Measurements from ENCODE around the gene COPS7A.

COPS7A gene

DNA sequence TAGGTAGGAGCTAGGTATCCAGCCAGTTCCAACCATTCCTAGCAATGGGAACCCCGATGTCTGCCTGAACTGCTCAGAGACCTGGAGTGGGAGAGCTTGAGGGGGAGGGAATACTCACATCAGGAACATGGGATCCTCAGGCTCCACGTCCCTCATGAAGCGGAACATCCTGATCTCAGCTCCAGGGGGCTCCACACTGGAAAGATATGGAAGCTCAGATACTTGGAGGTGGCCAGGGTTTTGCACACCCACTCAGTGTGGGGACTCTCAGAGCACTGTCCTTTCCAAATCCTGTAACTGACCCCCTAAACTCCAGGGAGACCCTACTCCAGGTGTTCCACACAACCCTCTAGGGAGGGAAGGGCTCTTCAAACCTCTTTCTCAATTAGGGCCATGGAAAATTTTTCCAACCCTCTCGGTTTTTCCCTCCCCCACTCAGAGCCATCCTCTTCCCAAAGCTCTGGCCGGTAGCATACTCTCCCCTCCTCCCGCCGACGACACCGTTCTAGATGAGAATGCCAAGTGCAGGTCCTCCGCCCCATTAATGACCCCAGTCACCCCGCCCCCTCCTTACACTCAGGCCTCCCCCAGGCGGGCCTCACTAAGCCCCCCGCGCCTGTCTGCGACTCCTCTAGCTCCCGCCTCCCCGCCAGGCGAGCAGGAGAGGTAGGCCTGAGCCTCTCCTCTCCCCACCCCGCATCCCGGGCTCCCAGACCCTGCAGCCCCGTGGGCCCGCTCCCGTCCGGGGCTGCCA is 28.5 kb downstream of the COPS7A start:
- peak; percentile 43 for DNase-seq

DNA sequence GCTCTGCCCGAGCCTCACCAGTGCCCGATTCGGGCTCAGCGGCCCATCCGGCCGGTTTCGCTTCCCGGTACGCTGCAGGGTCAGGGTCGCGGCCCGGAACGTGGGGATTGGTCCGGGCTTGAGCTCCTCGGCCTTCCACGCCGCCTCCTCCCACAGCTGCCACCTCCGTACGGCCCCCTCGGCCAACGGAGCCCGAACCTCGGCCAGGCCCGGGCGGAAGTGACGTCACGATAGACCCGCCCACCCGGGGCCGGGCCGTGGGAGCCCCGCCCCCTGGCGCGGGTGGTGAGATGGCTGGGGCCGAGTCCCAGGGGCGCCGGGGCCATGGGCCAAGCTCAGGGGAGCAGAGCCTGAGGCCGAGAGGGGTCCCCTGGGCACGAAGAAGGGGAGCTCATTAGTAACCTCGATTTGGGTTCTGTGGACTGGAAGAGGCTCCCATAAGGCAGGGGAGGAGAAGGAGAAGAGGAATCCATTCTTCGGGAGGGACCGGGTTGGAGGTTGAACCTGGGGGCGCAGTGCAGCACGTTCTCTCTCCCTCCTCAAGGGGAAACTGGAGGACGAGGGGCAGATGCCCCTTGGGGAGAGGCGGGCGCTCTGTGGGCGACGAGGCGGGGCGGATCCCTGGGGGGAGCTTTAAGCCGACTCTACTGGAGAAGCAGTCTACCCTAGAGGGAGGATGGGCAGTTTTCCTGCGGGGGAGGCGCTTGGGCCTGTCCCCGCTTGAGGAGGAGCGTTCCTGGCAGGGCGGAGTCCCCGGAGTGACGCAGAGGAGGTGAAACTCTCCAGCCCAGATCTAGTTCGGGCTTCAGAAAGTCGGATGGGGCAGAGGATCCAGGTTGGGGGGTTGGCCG is 29.3 kb downstream of the COPS7A start, which contains the start of gene MLF2:
MLF2 (minus strand) TSS at position 221 of the 851 bp plus-strand sequence. CDS start 807 bp downstream, outside the sequence.
- DNase-seq = peak; percentile 98

- no peak for DNase-seq
Measured at GRCh38 chr12:6753772-6754356, 30.0 kb downstream of the COPS7A start.

- DNase-seq = no peak
Measured at GRCh38 chr12:6754411-6754810, 30.6 kb downstream of the COPS7A start.

- DNase-seq = no peak
Measured at GRCh38 chr12:6757028-6757690, 33.3 kb downstream of the COPS7A start.

GRCh38 chr12:6758506-6759095 is 34.8 kb downstream of the COPS7A start:
- no peak for DNase-seq

- DNase-seq = no peak
Measured at GRCh38 chr12:6759741-6760140, 35.9 kb downstream of the COPS7A start.

DNA sequence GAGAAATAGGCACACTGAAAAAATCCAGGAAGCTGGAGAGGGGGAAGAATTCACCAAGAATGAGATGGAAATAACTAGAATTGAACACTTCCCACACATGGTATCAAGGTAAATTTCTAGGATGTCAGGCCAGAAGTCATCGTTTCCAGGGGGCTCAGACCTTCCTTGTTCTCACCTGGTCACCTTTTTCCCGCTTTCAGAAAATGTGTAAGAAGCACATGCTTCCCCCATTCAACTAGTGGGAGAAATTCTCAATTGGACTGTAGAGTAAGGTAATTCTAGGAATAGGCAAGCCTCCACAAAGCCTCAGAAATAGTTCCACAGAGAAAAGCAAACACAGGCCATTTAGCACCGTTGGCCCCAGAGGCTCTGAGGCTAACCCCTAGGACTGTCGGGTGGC is 39.5 kb downstream of the COPS7A start:
- DNase-seq = no peak

GRCh38 chr12:6764011-6764828 is 40.4 kb downstream of the COPS7A start:
- DNase-seq = no peak

- DNase-seq = no peak
Measured at GRCh38 chr12:6765048-6765633, 41.3 kb downstream of the COPS7A start.

GRCh38 chr12:6765634-6766581 is 42.1 kb downstream of the COPS7A start, which contains the start of gene PTMS:
Gene PTMS, plus strand, starts transcription at chr12:6766363. Its CDS starts 343 bp downstream, at chr12:6766706.
- DNase-seq = no peak

- peak; percentile 67 for DNase-seq
Measured at GRCh38 chr12:6766651-6767349, 43.0 kb downstream of the COPS7A start.

DNA sequence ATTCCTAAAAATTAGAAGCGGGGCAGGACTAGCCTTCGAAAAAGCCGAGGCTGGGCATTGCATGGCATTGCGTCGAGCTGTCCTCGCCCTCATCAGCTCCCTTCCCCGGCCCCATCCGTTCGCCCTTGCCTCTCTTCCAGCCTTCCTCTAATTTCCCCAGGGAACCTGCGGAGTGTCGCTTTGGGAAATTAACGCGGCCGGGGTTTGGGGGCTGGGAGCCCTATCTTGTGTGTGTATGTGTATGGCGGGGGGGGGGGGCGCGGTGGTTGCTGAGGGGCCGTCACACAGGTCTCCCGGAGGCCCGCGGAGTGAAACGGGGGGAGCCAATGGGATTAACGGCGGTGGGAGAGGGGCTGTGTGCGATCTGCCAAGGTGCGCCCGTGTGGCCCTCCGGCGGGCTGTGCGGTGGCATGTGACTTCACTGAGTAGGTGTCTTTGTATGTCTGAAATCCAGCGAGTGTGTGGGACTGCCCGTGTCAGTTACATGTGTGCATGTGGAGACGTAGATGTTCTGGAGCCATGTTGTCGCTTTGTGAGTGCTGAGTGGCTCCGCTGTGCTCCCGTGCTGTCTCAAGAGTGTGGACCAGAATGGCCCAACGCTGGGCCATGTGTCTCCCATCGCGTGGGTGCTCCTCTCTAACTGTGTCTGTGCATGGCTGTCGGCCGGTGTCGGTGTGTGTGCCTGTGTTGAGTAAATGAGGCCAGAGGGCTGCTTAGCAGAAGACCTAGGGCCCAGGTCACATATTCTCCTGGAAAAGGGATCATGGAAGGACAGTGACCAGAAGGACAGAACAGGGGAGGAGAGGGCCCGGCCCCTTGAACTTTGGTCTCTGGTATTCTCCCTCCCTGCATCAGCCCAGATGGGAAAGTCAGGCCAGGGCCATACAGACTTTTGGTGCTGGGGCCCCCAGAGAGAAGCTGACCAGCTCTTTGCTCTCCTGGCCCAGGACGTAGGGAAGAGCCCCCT is 43.8 kb downstream of the COPS7A start:
- DNase-seq = no peak

- DNase-seq = no peak
Measured at GRCh38 chr12:6768437-6768914, 44.6 kb downstream of the COPS7A start.

DNA sequence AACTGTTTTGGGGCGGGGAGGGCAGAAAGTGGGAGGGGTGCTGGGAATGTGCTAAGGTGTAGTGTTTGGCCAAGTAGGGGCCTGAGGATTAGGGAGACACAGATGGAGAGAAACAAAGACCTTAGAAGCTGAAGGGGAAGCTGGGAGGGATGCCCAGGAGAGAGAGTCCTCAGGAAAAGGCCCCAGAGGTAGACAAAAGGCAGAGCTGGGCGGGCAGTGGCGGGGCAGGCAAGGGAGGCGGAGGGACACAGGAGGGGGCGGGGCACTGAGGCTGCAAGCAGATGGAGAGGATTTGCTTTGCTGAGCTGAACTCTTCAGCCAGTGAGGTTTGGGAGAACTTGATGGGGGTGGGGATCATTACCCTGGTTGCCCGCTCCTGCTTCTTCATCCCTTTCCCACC is 45.1 kb downstream of the COPS7A start:
- DNase-seq = no peak

- no peak for DNase-seq
Measured at GRCh38 chr12:6769666-6770065, 45.8 kb downstream of the COPS7A start.

- no peak for DNase-seq
Measured at GRCh38 chr12:6770094-6770493, 46.2 kb downstream of the COPS7A start.

- DNase-seq = no peak
Measured at GRCh38 chr12:6770600-6770999, 46.8 kb downstream of the COPS7A start.

Measured in CD4-positive, alpha-beta T cell treated with Interleukin-17A for 4 hours (primary cell).